GM23338 (cell line): Measurements from ENCODE around the gene ITPR3. TPM values are rescaled to one million over a fixed set of nuclear protein-coding genes. Genes with fewer than 3 reads are reported as not detected.

ENCODE experiments used
- ATAC-seq: fragments of 200-7000 bp; cut with Tn5 transposase; 3 replicates; pipeline ENCODE4 v1.9.1; 2020
- DNase-seq: peaks from one replicate; pipeline ENCODE4 v3.0.0-alpha.2; 2015; ENCODE audit warnings: low spot score
- H2AFZ ChIP-seq: fragments of 200-600 bp; sonication (generic); 2 replicates; pipeline ENCODE4 v1.8.0; 2016; ENCODE audit warnings: antibody characterized with exemption, mild to moderate bottlenecking, moderate library complexity
- H3F3A ChIP-seq: fragments of 200-600 bp; sonication (generic); replicated peaks from 2 replicates; pipeline ENCODE4 v1.8.0; 2017; ENCODE audit warnings: antibody characterized with exemption, mixed run types, low read depth
- H3K27ac ChIP-seq: fragments of 200-600 bp; sonication (generic); 2 replicates; pipeline ENCODE4 v1.6.1; 2016; ENCODE audit warnings: low read depth
- H3K27me3 ChIP-seq: fragments of 200-600 bp; sonication (generic); 2 replicates; pipeline ENCODE4 v1.8.0; 2016; ENCODE audit warnings: mild to moderate bottlenecking, mixed run types, moderate library complexity; ENCODE audit not compliant: insufficient read depth
- H3K36me3 ChIP-seq: fragments of 200-600 bp; sonication (generic); 2 replicates; pipeline ENCODE4 v1.8.0; 2016; ENCODE audit warnings: mild to moderate bottlenecking; ENCODE audit not compliant: insufficient read depth
- H3K4me1 ChIP-seq: fragments of 200-600 bp; sonication (generic); 2 replicates; pipeline ENCODE4 v1.8.0; 2016; ENCODE audit warnings: mild to moderate bottlenecking, moderate library complexity; ENCODE audit not compliant: insufficient read depth
- H3K4me2 ChIP-seq: fragments of 200-600 bp; sonication (generic); 2 replicates; pipeline ENCODE4 v1.7.1; 2017; ENCODE audit warnings: mixed run types
- H3K4me3 ChIP-seq: fragments of 200-600 bp; sonication (generic); 2 replicates; pipeline ENCODE4 v1.6.1; 2016; ENCODE audit warnings: mixed run types
- H3K79me2 ChIP-seq: fragments of 200-600 bp; sonication (generic); replicated peaks from 2 replicates; pipeline ENCODE4 v1.8.0; 2017; ENCODE audit warnings: mild to moderate bottlenecking; ENCODE audit not compliant: insufficient read depth
- H3K9me2 ChIP-seq: fragments of 200-600 bp; sonication (generic); 2 replicates; pipeline ENCODE4 v1.8.0; 2017; ENCODE audit not compliant: insufficient read depth
- H4K20me1 ChIP-seq: fragments of 200-600 bp; sonication (generic); replicated peaks from 2 replicates; pipeline ENCODE4 v1.8.0; 2017; ENCODE audit warnings: mild to moderate bottlenecking; ENCODE audit not compliant: insufficient read depth
- H3K27ac Mint-ChIP-seq: 2 replicates; pipeline ENCODE4 v1.8.0; 2020; ENCODE audit warnings: inconsistent platforms, mild to moderate bottlenecking, moderate library complexity, mixed read lengths
- H3K27me3 Mint-ChIP-seq: 3 replicates; pipeline ENCODE4 v1.8.0; 2022; ENCODE audit warnings: low read depth, mild to moderate bottlenecking, moderate library complexity, mixed read lengths, inconsistent platforms; ENCODE audit not compliant: insufficient read depth, poor library complexity
- H3K36me3 Mint-ChIP-seq: 3 replicates; pipeline ENCODE4 v1.8.0; 2021; ENCODE audit warnings: low read depth, mild to moderate bottlenecking, inconsistent platforms, moderate library complexity, mixed read lengths
- H3K4me1 Mint-ChIP-seq: 3 replicates; pipeline ENCODE4 v1.8.0; 2020; ENCODE audit warnings: mild to moderate bottlenecking, inconsistent platforms, mixed read lengths
- H3K4me3 Mint-ChIP-seq: 3 replicates; pipeline ENCODE4 v1.8.0; 2021; ENCODE audit warnings: moderate library complexity, mild to moderate bottlenecking, inconsistent platforms, mixed read lengths
- H3K9me3 Mint-ChIP-seq: 3 replicates; pipeline ENCODE4 v1.8.0; 2020; ENCODE audit warnings: moderate library complexity, mild to moderate bottlenecking, inconsistent platforms, mixed read lengths
- CREB1 ChIP-seq: fragments of 250-450 bp; sonication (Bioruptor Pico); IDR thresholded peaks from 2 replicates; pipeline ENCODE4 v1.5.0; 2020; ENCODE audit warnings: low read depth, mild to moderate bottlenecking, moderate library complexity
- CTCF ChIP-seq, 2 experiments: fragments of 200-600 bp in 1 of 2; sonication (generic) in 1 of 2; conservative IDR thresholded peaks; 2 replicates each; pipeline versions ENCODE4 v1.5.1 to v1.6.1; 2016 to 2017; ENCODE audit warnings: antibody characterized with exemption in 2 of 2, low read depth in 2 of 2, mild to moderate bottlenecking in 2 of 2, moderate library complexity in 1 of 2
- ETS1 ChIP-seq: IDR thresholded peaks from 2 replicates; pipeline ENCODE4 v1.6.1; 2016; ENCODE audit warnings: antibody characterized with exemption
- EZH2 ChIP-seq: fragments of 200-600 bp; sonication (generic); IDR thresholded peaks from one replicate; pipeline ENCODE4 v1.8.0; 2017; ENCODE audit warnings: antibody characterized with exemption, mild to moderate bottlenecking, low read depth; ENCODE audit not compliant: unreplicated experiment
- EZH2phosphoT487 ChIP-seq: fragments of 200-600 bp; sonication (generic); IDR thresholded peaks from one replicate; pipeline ENCODE4 v1.8.1; 2018; ENCODE audit warnings: antibody characterized with exemption; ENCODE audit not compliant: unreplicated experiment
- JUNB ChIP-seq: IDR thresholded peaks from one replicate; pipeline ENCODE4 v1.6.1; 2016; ENCODE audit warnings: antibody characterized with exemption; ENCODE audit not compliant: unreplicated experiment
- NANOG ChIP-seq: IDR thresholded peaks from 2 replicates; pipeline ENCODE4 v1.6.1; 2016; ENCODE audit warnings: antibody characterized with exemption, borderline replicate concordance
- POLR2AphosphoS5 ChIP-seq: IDR thresholded peaks from 2 replicates; pipeline ENCODE4 v1.6.1; 2016; ENCODE audit warnings: antibody characterized with exemption, low read depth
- REST ChIP-seq: IDR thresholded peaks from one replicate; pipeline ENCODE4 v1.6.1; 2018; ENCODE audit warnings: antibody characterized with exemption; ENCODE audit not compliant: unreplicated experiment
- STAT1 ChIP-seq: IDR thresholded peaks from one replicate; pipeline ENCODE4 v1.6.1; 2016; ENCODE audit warnings: antibody characterized with exemption; ENCODE audit not compliant: unreplicated experiment
- ZNF331 ChIP-seq: fragments of 250-450 bp; sonication (Bioruptor Pico); IDR thresholded peaks from 2 replicates; pipeline ENCODE4 v1.5.0; 2020; ENCODE audit warnings: low read depth, mild to moderate bottlenecking, moderate library complexity
- ZNF462 ChIP-seq: fragments of 250-450 bp; sonication (Bioruptor Pico); IDR thresholded peaks from 2 replicates; pipeline ENCODE4 v1.5.0; 2020; ENCODE audit warnings: mild to moderate bottlenecking, moderate library complexity
- polyA plus RNA-seq: library from polyadenylated mRNA; unstranded; fragments of >200 nt; fragmentation: Nextera tagmentation; extraction: Ambion mirVana; gene quantifications from 2 replicates; pipeline ENCODE4 v1.2.1, GENCODE V29; 2016
- total RNA-seq: library from RNA; depleted of rRNA; stranded (reverse); fragments of >200 nt; shearing (Covaris generic); gene quantifications from 2 replicates; pipeline ENCODE4 v1.2.3, GENCODE V29; 2014

Gene ITPR3
- total and polyA plus RNA-seq, 2 experiments from 2014 or later, result 7.3 to 31.9 TPM

- H3K27ac Mint-ChIP-seq, result no peak overlapping the region
- no peaks in the 10 kb centered on the region for H3K36me3 Mint-ChIP-seq
- no peak for DNase-seq
- H3K4me2 ChIP-seq, result no peak overlapping the region
- no peaks in the 10 kb centered on the region for H3K4me1 ChIP-seq
- H3K4me3 Mint-ChIP-seq, result no peak overlapping the region; the same call in 2 of the 3 replicates
- no peak for TF ChIP-seq ZNF462 (CRISPR knock-in tag)
- TF ChIP-seq JUNB, result no peak
- TF ChIP-seq NANOG, result no peak
- TF ChIP-seq CTCF (conservative IDR thresholded peaks at IDR 0.05; ENCODE audit: low read depth in 2 of 2), result no peak
- TF ChIP-seq CREB1 (CRISPR knock-in tag), result no peak
- TF ChIP-seq STAT1, result no peak
- no peak for TF ChIP-seq EZH2
- no peak for TF ChIP-seq REST
- TF ChIP-seq ETS1, result no peak
- no peak for TF ChIP-seq EZH2phosphoT487
- TF ChIP-seq POLR2AphosphoS5, result no peak
- TF ChIP-seq ZNF331 (CRISPR knock-in tag), result no peak
- H3K79me2 ChIP-seq, result no peaks in the 10 kb centered on the region
- H3K27me3 ChIP-seq, result no peaks in the 10 kb centered on the region
- H3K4me3 ChIP-seq, result no peak overlapping the region
- no peak overlapping the region for H3K27ac ChIP-seq
- no peaks in the 10 kb centered on the region for H4K20me1 ChIP-seq
- H3K27me3 Mint-ChIP-seq, result peaks cover 6% of the 10 kb centered on the region
- H3K9me2 ChIP-seq, result no peaks in the 10 kb centered on the region
- ATAC-seq, result no peak
- H3F3A ChIP-seq, result no peaks in the 10 kb centered on the region
- H3K36me3 ChIP-seq, result no peaks in the 10 kb centered on the region
- no peaks in the 10 kb centered on the region for H3K9me3 Mint-ChIP-seq
- H3K4me1 Mint-ChIP-seq, result peaks cover 24% of the 10 kb centered on the region
- no peak overlapping the region for H2AFZ ChIP-seq
Measured at GRCh38 chr6:33723371-33724085, 102.4 kb downstream of the ITPR3 start.
